Tracheal epithelial cell (primary cell): ENCODE results near the gene COPRS. TPM values are rescaled to one million over a fixed set of nuclear protein-coding genes. Genes with fewer than 3 reads are reported as not detected.

Source experiments
- total RNA-seq: library from RNA; depleted of rRNA; stranded (reverse); fragments of >200 nt; gene quantifications from 2 replicates; pipeline ENCODE4 v1.2.1, GENCODE V29; 2014

The COPRS gene
- total RNA-seq, result 77.1 and 82.3 TPM in 2 replicates

DNA sequence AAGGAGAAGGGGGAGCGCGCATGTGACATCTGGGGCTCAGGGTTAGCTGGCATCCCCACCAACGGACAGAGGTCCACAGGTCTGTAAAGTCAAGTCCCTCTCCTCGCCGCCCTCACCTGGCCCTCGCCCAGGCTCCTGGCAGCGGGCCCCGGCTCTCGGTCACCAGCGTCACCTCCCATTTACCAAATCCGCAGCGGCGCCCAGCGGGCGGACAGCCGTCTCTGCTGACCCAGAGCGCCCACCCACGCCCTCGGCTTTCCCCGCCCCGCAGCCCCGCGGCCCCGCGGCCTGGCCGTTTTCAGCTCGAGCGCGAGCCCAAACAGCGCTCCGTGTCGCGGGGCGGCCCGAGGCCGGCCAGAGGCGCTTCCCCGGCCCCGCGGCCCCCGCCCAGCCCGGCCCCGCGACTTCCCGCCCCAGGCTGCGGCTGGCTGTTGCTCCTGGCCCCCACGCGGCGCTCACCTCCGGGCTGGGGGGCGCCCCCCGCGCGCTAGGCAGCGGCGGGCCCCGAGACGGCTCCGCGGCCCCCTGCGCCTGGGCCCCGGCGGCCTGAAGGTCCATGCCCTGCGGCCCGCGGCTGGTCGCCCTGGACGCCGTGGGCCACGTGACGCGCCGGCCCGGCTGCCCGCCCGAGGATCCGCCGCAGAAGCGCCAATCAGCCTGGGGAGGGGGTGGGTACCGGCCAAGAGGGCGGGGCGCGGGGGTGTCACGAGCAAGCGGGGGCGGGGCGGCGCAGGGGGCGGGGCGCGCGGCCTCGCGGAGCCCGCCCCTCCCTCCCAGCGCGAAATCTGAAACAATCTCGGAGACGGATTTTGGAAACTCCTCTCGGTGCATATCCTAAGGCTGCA is at the start of gene COPRS:
Gene COPRS (minus strand): TSS at position 603 of the 845 bp plus-strand sequence. CDS start 45 bp downstream, at position 558.

Other genes with a start within 250 kb of the COPRS start
- 35.8 and 46.3 TPM in 2 replicates for gene UTP6, start 42.5 kb upstream of the COPRS start, total RNA-seq
- gene SUZ12, start 77.8 kb upstream of the COPRS start, total RNA-seq, result 13.5 and 22.2 TPM in 2 replicates
- 7.0 and 8.2 TPM in 2 replicates for gene LRRC37B, start 148.1 kb upstream of the COPRS start, total RNA-seq